Pons (tissue), 1 donor: Measurements from ENCODE around the gene MUC6.

Source experiments
- DNase-seq: peaks from one replicate; pipeline ENCODE4 v3.0.0-alpha.2; 2016; ENCODE audit warnings: low spot score

Gene MUC6

GRCh38 chr11:1073261-1073724 is 36.8 kb upstream of the MUC6 start:
- no peak for DNase-seq

GRCh38 chr11:1072821-1073231 is 36.3 kb upstream of the MUC6 start:
- no peak for DNase-seq

- no peak for DNase-seq
Observed at GRCh38 chr11:1072116-1072820, 35.8 kb upstream of the MUC6 start.

GRCh38 chr11:1071571-1072115 is 35.1 kb upstream of the MUC6 start:
- DNase-seq, result no peak

GRCh38 chr11:1070594-1071462 is 34.3 kb upstream of the MUC6 start:
- no peak for DNase-seq

GRCh38 chr11:1069740-1070139 is 33.2 kb upstream of the MUC6 start:
- no peak for DNase-seq

GRCh38 chr11:1067812-1068496 is 31.4 kb upstream of the MUC6 start:
- DNase-seq, result no peak

GRCh38 chr11:1064167-1064566 is 27.6 kb upstream of the MUC6 start:
- DNase-seq, result no peak

GRCh38 chr11:1062075-1062820 is 25.7 kb upstream of the MUC6 start:
- no peak for DNase-seq

GRCh38 chr11:1060852-1061616 is 24.5 kb upstream of the MUC6 start:
- no peak for DNase-seq

GRCh38 chr11:1060410-1060809 is 23.9 kb upstream of the MUC6 start:
- DNase-seq, result no peak

- DNase-seq, result no peak
Observed at GRCh38 chr11:1059759-1060158, 23.2 kb upstream of the MUC6 start.

GRCh38 chr11:1057806-1058205 is 21.3 kb upstream of the MUC6 start:
- DNase-seq, result no peak

GRCh38 chr11:1055990-1056771 is 19.7 kb upstream of the MUC6 start:
- no peak for DNase-seq

- DNase-seq, result no peak
Observed at GRCh38 chr11:1055109-1055703, 18.7 kb upstream of the MUC6 start.

GRCh38 chr11:1054143-1055108 is 17.9 kb upstream of the MUC6 start:
- DNase-seq, result no peak

GRCh38 chr11:1053121-1053901 is 16.8 kb upstream of the MUC6 start:
- no peak for DNase-seq
